HuH-7.5 (cell line): ENCODE measurements around the gene WIF1.

Source experiments
- DNase-seq: peaks from one replicate; pipeline ENCODE4 v3.0.0; 2011; ENCODE audit warnings: low spot score

The WIF1 gene

GRCh38 chr12:65121956-65122469 lies 908 bp upstream of the WIF1 start:
- no peak for DNase-seq

DNA sequence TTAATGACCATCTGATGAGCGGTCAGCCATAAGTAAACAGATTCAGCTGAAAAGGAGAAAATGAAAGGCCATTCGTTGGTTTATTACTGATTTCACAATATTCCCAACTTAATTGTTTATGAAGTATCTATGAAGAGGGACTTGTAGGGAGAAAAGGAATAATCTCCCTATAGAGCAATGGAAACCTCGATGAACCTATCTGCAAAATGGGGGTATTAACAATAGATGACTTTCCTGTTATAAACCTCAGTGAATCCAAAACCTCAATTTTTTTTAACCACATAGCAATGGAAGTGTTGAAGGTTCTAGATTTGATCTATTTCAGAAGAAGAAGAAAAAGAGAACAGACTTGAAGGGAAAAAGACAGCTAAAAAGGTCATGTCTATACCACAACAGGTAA lies 2.0 kb downstream of the WIF1 start:
- DNase-seq = no peak

DNA sequence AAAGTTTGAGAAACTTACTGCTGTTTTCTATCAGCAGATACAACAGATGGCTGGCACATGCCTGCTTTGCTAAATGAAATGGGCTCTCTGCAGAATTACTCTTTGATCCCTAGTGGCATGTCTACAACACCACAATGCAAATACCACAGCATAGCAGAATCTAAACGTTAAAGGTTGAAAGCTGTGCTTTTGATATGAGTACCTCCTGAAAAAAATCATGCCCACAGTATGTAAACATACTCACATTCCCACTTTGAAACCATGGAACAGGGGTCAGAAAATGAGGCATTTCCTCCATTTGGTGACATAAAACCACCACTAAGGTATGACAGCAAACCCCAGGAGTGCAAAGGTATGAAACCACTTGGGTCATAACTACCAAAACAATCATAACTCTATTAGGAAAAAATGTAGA lies 7.5 kb downstream of the WIF1 start:
- DNase-seq = no peak

GRCh38 chr12:65106948-65107347 lies 14.2 kb downstream of the WIF1 start:
- no peak for DNase-seq

DNA sequence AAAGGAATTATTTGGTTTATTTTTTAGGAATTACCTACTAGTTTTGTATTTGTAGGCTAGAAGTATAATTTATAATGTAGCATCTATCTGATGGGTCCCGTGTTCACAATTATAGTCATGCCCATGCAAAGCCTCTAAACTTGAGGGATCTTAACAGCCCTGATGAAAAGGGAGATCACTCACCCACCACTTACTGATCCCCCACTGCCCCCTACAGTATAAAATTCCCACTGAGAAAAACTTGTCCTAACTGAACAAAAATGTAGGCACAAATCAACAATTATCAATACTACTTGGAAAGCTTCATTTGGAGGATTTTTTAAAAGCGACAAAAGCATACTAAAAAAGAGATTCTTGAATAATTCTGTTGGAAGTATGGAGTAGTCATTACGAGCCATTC lies 21.0 kb downstream of the WIF1 start:
- no peak for DNase-seq

DNA sequence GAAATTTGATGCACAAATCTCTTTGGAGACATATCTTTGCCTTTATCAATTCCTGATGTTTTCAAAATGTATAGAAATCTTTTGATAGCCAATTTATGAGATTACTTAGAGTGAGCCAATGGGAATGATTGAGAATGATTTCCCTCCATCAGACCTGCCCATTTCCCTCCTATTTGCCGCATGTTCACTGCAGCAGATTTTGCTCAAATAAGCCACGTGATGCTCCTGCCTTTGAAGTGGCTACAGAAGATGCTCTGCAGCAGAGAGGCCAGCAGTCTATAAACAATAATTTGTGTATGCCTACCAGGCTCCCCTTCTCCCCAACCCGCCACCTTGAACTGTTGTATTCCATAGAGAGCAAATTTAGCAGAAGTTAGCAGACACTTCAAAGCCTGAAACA lies 21.9 kb downstream of the WIF1 start:
- no peak for DNase-seq

DNA sequence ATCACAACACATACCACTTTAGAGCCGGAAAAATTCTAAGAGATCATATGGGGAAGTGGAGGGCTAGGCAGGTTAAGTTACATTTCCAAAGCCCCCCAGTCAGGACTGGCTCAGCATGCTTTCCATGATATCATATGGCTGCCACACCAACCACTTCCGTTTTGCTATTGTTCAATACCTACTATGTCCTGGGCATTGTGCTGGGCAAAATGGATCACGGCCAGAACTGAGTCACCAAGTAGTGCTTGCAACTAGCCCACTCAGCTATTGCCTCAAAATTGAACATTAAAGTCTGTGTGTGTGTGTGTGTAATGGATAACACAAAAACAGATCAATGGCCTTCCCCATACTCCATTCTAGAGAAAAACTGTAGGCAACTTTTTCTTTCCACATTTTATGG lies 22.7 kb downstream of the WIF1 start:
- no peak for DNase-seq

GRCh38 chr12:65094722-65095121 lies 26.4 kb downstream of the WIF1 start:
- no peak for DNase-seq

GRCh38 chr12:65093606-65094005 lies 27.5 kb downstream of the WIF1 start:
- DNase-seq = no peak

DNA sequence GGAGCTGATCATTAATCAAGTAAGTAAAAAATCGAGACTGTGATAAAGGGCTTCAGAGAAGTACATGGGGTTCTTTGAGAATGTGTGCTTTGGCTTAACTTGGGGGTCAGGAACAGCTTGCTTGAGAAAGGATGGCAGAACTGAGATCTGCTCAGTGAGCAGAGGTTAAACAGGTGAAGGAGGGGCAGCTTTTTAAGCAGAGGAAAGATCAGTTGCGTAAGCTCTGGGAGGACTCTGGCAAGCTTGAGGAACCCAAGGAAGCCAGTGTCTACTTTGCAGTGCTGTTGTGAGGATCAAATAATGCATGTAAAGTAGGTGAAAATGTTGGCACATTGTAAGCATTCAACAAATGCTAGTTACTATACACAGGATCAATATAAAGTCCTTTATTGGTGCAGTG lies 30.6 kb downstream of the WIF1 start:
- no peak for DNase-seq

DNA sequence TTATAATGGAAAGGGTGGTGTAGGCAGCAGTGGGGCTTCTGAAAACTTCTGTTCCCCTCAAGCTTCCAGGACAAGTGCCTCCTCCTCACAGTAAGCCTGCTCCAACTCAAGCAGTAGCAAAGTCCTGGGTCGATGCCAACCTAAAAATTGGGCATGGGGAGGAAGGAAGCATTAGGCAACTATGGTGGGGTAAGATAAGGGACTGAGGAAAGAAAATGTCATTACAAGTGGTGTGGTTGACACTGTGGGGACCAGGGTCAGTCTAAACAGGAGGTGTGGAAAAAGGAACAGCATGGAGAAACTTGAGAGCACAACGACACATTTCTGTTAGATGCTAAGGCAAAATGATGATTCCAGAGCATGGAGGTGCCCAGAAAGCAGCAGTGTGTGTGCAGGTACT lies 34.9 kb downstream of the WIF1 start:
- no peak for DNase-seq

- no peak for DNase-seq
Observed at GRCh38 chr12:65084579-65084978, 36.5 kb downstream of the WIF1 start.

- no peak for DNase-seq
Observed at GRCh38 chr12:65083581-65083980, 37.5 kb downstream of the WIF1 start.

DNA sequence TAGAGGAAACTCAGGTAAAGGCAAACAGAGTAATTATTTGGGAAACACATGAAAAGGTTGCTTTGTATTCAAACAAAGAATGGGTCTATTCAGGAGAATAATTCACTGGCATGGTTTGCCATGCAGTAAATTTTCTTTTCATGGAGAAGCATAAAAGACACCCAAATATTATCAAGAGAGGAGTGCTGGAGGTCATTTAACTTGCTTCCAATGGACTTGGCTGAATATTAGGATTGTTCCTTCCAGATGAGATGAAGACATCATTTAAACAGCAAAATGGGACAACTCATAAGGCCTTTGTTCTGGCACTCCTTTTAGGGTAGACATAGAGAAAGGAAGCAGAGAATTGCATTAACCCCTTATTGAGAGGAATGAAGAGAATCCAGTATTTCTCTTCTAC lies 38.7 kb downstream of the WIF1 start:
- DNase-seq = no peak

GRCh38 chr12:65081496-65081895 lies 39.6 kb downstream of the WIF1 start:
- DNase-seq = no peak

DNA sequence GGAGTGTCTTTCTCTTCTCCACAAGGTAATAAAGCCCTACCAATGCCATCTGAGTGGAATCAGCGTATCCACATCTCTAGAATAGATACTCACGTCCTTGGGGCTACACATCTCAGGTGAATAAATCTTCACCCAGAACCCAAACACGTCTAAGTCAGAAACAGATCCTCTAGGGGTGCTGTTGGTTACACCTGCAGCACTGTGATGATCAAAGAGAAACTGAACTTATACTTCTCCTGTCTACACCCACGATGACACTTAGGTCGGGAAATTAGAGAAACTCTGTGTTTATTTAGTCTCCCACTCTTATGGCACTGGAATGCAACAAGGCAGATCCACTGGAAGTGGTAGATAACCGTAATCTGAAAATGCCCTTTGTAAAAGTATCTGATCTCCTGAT lies 46.2 kb downstream of the WIF1 start:
- no peak for DNase-seq

GRCh38 chr12:65069336-65069735 lies 51.8 kb downstream of the WIF1 start:
- no peak for DNase-seq

DNA sequence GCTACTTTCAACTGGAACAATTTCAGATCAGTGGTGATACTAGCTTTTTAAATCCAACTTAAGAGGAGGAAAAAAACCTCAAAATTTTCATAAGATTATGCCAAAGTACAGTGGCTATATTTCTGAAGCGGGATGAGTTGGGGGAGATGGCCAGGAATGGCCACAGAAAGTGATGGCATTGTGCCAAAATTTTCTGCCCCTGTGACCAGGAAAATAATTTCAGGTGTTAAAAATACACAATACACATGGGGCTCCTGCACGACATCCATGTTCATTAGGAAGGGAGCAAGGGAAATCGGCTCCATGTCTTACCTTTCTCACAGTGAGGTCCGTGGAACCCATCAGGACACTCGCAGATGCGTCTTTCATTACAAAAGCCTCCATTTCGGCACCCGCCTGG lies 53.7 kb downstream of the WIF1 start:
- no peak for DNase-seq

DNA sequence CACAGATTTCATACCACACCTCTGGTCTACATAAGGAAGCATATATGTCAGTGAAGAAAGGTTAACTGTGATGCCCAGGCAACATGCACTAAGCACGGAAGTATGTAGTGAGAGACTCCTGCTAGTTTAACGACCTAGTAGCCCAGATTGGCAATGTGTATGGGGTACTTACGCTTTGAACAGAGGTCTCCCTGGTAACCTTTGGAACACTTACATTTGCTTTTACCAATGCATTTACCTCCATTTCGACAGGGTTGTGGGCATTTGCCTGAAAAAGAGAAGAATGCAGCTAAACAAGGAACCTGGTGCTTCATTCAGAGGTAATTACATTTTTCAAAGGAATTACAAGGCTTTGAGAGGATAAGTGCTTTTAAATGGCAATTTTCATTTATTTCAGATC lies 65.2 kb downstream of the WIF1 start:
- DNase-seq = no peak

- no peak for DNase-seq
Observed at GRCh38 chr12:65051218-65051617, 69.9 kb downstream of the WIF1 start.

DNA sequence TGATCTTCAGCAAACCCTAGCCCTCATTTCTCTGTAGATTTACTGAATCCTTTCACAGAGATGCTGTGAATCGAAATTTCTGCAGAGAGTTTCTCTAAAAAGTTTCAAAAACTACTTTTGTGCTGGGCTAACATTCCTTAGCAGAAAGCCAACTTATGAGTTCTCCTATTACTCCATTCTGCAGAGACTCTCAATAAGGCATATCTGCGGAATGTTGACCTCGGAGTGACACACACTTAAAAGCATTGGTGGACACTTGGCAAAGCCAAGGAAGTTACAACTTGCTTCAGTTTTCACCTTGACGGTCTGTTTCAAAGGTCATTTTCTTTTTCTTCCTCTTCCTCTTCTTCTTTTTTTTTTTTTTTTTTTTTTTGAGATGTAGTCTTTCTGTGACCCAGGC lies 75.8 kb downstream of the WIF1 start:
- no peak for DNase-seq

- no peak for DNase-seq
Observed at GRCh38 chr12:65039301-65039700, 81.8 kb downstream of the WIF1 start.

DNA sequence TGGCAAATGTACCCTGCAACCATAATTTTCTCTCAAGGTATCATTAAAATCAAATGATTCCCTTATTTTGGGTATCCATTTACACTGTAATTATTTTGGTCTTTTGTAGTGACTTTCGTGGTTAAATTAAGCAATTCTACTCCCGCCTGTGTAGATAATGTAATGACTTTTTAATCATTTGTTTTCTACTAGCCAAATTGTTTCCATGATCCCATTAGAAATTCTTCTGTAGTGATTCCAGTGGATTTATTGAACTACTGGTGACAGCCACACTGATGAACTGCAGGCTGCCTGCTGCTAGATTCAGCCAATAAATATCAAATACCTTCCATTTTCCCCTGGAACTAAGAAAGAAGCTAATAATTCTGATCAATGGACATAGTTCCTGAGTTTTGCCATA lies 96.0 kb downstream of the WIF1 start:
- DNase-seq = no peak

DNA sequence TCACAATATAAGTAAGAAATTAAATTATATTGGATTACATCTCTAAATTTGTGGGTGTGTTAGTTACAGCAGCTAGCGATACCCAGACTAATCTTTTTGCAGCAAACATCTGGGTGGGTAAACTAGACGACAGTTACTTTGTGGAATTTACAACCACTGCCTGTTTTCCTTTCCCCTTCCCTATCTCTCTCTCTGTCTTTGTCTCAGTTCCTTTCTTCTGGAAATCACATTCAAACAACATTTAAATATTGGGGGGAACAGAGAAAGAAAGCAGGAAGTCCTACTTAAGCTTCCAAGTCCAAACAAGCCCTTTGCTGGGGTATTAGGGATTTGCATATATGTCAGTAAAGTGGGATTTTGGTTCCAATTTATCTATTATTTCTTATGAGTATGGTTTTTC lies 97.6 kb downstream of the WIF1 start:
- no peak for DNase-seq

DNA sequence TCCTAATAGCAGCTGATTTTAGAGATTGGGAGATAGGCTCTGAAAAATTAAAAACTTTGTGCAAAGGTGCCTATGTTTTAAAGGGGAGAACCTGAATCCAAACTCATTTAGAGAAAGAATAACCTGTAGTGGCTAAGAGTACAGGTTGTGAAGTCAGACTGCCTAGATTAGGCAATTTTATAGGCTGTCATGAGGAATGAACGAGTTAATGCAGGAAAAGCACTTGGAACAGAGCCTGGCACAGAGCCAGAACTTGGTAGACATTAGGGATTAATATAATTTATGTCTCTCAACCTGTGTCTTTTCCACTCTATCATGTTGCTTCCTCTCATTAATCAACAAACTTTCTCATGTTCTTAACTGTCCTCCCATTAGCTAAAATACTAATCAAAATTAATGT lies 98.1 kb downstream of the WIF1 start:
- DNase-seq = no peak
